OCI-LY7 (cell line): Measurements from ENCODE around the gene ETV5. TPM values are rescaled to one million over a fixed set of nuclear protein-coding genes. Genes with fewer than 3 reads are reported as not detected.

Source experiments
- BruUV-seq: library from RNA; stranded (reverse); fragments of 400-500 nt; replicated peaks from 2 replicates; lab custom pipeline; 2021; lab: Mats Ljungman, UMichigan
- CTCF ChIA-PET: fragments of 300-600 bp; sonication (Branson Sonifier 250); formaldehyde crosslinking; loops from one replicate; lab custom pipeline; 2022; ENCODE audit warnings: antibody characterized with exemption; ENCODE audit not compliant: unreplicated experiment; lab: Charles Lee
- POLR2A ChIA-PET: fragments of 300-600 bp; sonication (Branson Sonifier 250); formaldehyde crosslinking; loops from one replicate; lab custom pipeline; 2022; ENCODE audit warnings: antibody characterized with exemption; lab: Charles Lee
- DNase-seq: peaks from one replicate; pipeline ENCODE4 v3.0.0-alpha.2; 2015; ENCODE audit warnings: low spot score
- H2AFZ ChIP-seq: fragments of 200-600 bp; sonication (generic), shearing (Covaris generic); 2 replicates; pipeline ENCODE4 v1.6.1; 2014; ENCODE audit warnings: mild to moderate bottlenecking, antibody characterized with exemption, low read length, moderate library complexity
- H3K27ac ChIP-seq: fragments of 200-600 bp; sonication (generic); 2 replicates; pipeline ENCODE4 v1.5.1; 2014; ENCODE audit warnings: mixed run types, low read depth, mild to moderate bottlenecking, moderate library complexity, low read length, inconsistent platforms; ENCODE audit not compliant: poor library complexity, severe bottlenecking
- H3K36me3 ChIP-seq: fragments of 200-600 bp; sonication (generic); 2 replicates; pipeline ENCODE4 v1.6.1; 2014; ENCODE audit warnings: mild to moderate bottlenecking, antibody characterized with exemption, low read length, moderate library complexity, mixed read lengths; ENCODE audit not compliant: insufficient read depth
- H3K4me1 ChIP-seq: fragments of 200-600 bp; sonication (generic); 2 replicates; pipeline ENCODE4 v1.5.1; 2014; ENCODE audit warnings: mild to moderate bottlenecking, low read length; ENCODE audit not compliant: insufficient read depth, poor library complexity, severe bottlenecking
- H3K4me2 ChIP-seq: fragments of 200-600 bp; sonication (generic); 2 replicates; pipeline ENCODE4 v1.6.1; 2014; ENCODE audit warnings: mild to moderate bottlenecking, low read length
- H3K4me3 ChIP-seq: fragments of 200-600 bp; sonication (generic); 2 replicates; pipeline ENCODE4 v1.5.1; 2014; ENCODE audit warnings: mild to moderate bottlenecking, low read depth, low read length; ENCODE audit not compliant: poor library complexity, severe bottlenecking
- H3K79me2 ChIP-seq: fragments of 200-600 bp; sonication (generic); 2 replicates; pipeline ENCODE4 v1.6.1; 2016; ENCODE audit warnings: low read depth, mild to moderate bottlenecking, low read length, moderate library complexity, mixed read lengths; ENCODE audit not compliant: insufficient read depth
- H3K9me2 ChIP-seq: fragments of 200-600 bp; sonication (generic); 2 replicates; pipeline ENCODE4 v1.6.1; 2016; ENCODE audit warnings: mild to moderate bottlenecking, low read length, mixed read lengths; ENCODE audit not compliant: insufficient read depth
- H3K9me3 ChIP-seq: fragments of 200-600 bp; sonication (generic); 2 replicates; pipeline ENCODE4 v1.6.1; 2014; ENCODE audit warnings: mild to moderate bottlenecking, mixed run types, low read length, mixed read lengths
- H4K20me1 ChIP-seq: fragments of 200-600 bp; sonication (generic); 2 replicates; pipeline ENCODE4 v1.6.1; 2014; ENCODE audit warnings: mild to moderate bottlenecking, antibody characterized with exemption, low read length, moderate library complexity, mixed read lengths; ENCODE audit not compliant: insufficient read depth
- EZH2phosphoT487 ChIP-seq: fragments of 200-600 bp; sonication (generic); IDR thresholded peaks from 2 replicates; pipeline ENCODE4 v1.6.1; 2018; ENCODE audit warnings: low read depth, borderline replicate concordance, mild to moderate bottlenecking, mixed run types, antibody characterized with exemption, low read length, moderate library complexity, mixed read lengths
- intact Hi-C: fragments of 100-400 bp; cut with micrococcal nuclease; formaldehyde crosslinking; loops from one replicate; pipeline ENCODE4 v1.10.0; 2022; ENCODE audit not compliant: unreplicated experiment
- total RNA-seq, 2 experiments: library from RNA; depleted of rRNA in 1 of 2; stranded (reverse); fragments of >200 nt in 1 of 2; shearing (Covaris generic) in 1 of 2; gene quantifications; 2 replicates each; pipeline ENCODE4 v1.2.3, GENCODE V29; 2014 to 2022
- TF ChIP-seq, protein P1 (sequence below): fragments of 200-600 bp; sonication (generic); conservative IDR thresholded peaks from 2 replicates; pipeline ENCODE4 v1.5.1; 2014; ENCODE audit warnings: mild to moderate bottlenecking, antibody characterized with exemption, low read length, moderate library complexity, mixed read lengths

The ETV5 gene
- total RNA-seq, 2 experiments from 2014 or later: 0.85 to 1.1 TPM

DNA sequence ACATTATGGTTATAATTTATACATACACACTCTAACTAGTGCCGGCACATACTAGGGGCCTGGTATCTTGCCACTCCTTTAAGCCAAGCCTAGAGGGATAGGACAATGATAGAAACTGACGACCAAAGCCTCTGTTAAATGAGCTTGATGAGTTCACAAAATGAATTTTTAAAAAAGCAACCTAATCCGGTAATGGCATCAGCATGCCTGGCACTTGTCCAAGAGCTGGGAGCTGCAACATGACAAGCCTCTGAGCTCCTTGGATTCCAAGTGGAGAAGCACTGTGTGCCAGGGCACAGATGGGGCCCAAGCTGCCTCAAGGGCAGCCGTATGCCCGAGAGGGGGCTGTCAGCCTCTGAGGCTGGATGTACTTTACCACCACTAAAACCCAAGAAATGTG, 9.7 kb downstream of the ETV5 start:
- H3K4me2 ChIP-seq: no peak overlapping the region

GRCh38 chr3:186098740-186099139, 10.1 kb downstream of the ETV5 start:
- no peaks in the 10 kb centered on the region for H3K79me2 ChIP-seq
- no peaks in the 10 kb centered on the region for H3K9me2 ChIP-seq
- intact Hi-C loops: no loop called here
- no peaks in the 10 kb centered on the region for H3K4me1 ChIP-seq
- no peak for TF ChIP-seq EZH2phosphoT487
- TF ChIP-seq, protein P1, sequence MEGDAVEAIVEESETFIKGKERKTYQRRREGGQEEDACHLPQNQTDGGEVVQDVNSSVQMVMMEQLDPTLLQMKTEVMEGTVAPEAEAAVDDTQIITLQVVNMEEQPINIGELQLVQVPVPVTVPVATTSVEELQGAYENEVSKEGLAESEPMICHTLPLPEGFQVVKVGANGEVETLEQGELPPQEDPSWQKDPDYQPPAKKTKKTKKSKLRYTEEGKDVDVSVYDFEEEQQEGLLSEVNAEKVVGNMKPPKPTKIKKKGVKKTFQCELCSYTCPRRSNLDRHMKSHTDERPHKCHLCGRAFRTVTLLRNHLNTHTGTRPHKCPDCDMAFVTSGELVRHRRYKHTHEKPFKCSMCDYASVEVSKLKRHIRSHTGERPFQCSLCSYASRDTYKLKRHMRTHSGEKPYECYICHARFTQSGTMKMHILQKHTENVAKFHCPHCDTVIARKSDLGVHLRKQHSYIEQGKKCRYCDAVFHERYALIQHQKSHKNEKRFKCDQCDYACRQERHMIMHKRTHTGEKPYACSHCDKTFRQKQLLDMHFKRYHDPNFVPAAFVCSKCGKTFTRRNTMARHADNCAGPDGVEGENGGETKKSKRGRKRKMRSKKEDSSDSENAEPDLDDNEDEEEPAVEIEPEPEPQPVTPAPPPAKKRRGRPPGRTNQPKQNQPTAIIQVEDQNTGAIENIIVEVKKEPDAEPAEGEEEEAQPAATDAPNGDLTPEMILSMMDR: no peak
- ChIA-PET POLR2A (no interaction called here), CTCF (no interaction called here)
- BruUV-seq: no TSS peak
- DNase-seq: no peak
- no peak overlapping the region for H2AFZ ChIP-seq
- no peak overlapping the region for H3K4me3 ChIP-seq
- no peak overlapping the region for H3K4me2 ChIP-seq
- H3K36me3 ChIP-seq: no peaks in the 10 kb centered on the region
- H4K20me1 ChIP-seq: no peaks in the 10 kb centered on the region
- H3K9me3 ChIP-seq: no peaks in the 10 kb centered on the region
- no peak overlapping the region for H3K27ac ChIP-seq

More for the DNA sequence above, 9.7 kb downstream of the ETV5 start:
- intact Hi-C loops: no loop called here
- H4K20me1 ChIP-seq: no peaks in the 10 kb centered on the region
- ChIA-PET POLR2A (no interaction called here), CTCF (no interaction called here)
- H3K79me2 ChIP-seq: no peaks in the 10 kb centered on the region
- no peak for DNase-seq
- H3K27ac ChIP-seq: no peak overlapping the region
- no TSS peak for BruUV-seq
- no peaks in the 10 kb centered on the region for H3K9me2 ChIP-seq
- H3K4me1 ChIP-seq: no peaks in the 10 kb centered on the region
- H3K36me3 ChIP-seq: no peaks in the 10 kb centered on the region
- no peak overlapping the region for H3K4me3 ChIP-seq
- no peak overlapping the region for H2AFZ ChIP-seq
- TF ChIP-seq, protein P1: no peak
- TF ChIP-seq EZH2phosphoT487: no peak
- H3K9me3 ChIP-seq: no peaks in the 10 kb centered on the region

- H3K9me3 ChIP-seq: no peaks in the 10 kb centered on the region
- BruUV-seq: no TSS peak
- CTCF ChIA-PET: no interaction called here
- H3K4me1 ChIP-seq: no peaks in the 10 kb centered on the region
- no peak overlapping the region for H3K27ac ChIP-seq
- no peak overlapping the region for H3K4me3 ChIP-seq
- H3K4me2 ChIP-seq: no peak overlapping the region
- no peaks in the 10 kb centered on the region for H4K20me1 ChIP-seq
- no peaks in the 10 kb centered on the region for H3K36me3 ChIP-seq
- intact Hi-C loops: no loop called here
- H2AFZ ChIP-seq: no peak overlapping the region
- no peaks in the 10 kb centered on the region for H3K79me2 ChIP-seq
- no peaks in the 10 kb centered on the region for H3K9me2 ChIP-seq
- POLR2A ChIA-PET: interaction anchor here (0.8 kb wide), 1 partner anchor 10 kb away, joined by 3 read pairs; no protein-coding TSS in a partner anchor
- TF ChIP-seq, protein P1: no peak
- no peak for TF ChIP-seq EZH2phosphoT487
- DNase-seq: no peak
Observed at GRCh38 chr3:186097663-186098451, 11.0 kb downstream of the ETV5 start.
